Epithelial cell of esophagus (primary cell): ENCODE data around the gene CLDN7.
"Not testable (repeated sequence)": the region's sequence is repeated elsewhere in the genome, so short reads cannot be mapped to it uniquely, and the experiment has no call there.

ENCODE experiments used
- DNase-seq: peaks from one replicate; pipeline ENCODE4 v3.0.0; 2010; ENCODE audit warnings: low read depth
- H3K4me3 ChIP-seq: 2 replicates; pipeline ENCODE4 v1.5.1; 2011; ENCODE audit warnings: mild to moderate bottlenecking, low read length, control low read depth
- CTCF ChIP-seq: IDR thresholded peaks from 2 replicates; pipeline ENCODE4 v1.5.1; 2011; ENCODE audit warnings: low read depth, mild to moderate bottlenecking, low read length, control low read depth, inconsistent platforms; ENCODE audit not compliant: insufficient read depth; ENCODE audit errors: missing control alignments

CLDN7 gene

GRCh38 chr17:7249214-7249613 is 13.1 kb downstream of the CLDN7 start:
- no peak for TF ChIP-seq CTCF
- no peak overlapping the region for H3K4me3 ChIP-seq
- DNase-seq = no peak

GRCh38 chr17:7248796-7249195 is 13.5 kb downstream of the CLDN7 start:
- DNase-seq = no peak
- H3K4me3 ChIP-seq = no peak overlapping the region
- TF ChIP-seq CTCF = no peak

GRCh38 chr17:7246779-7247178 is 15.5 kb downstream of the CLDN7 start:
- H3K4me3 ChIP-seq = no peak overlapping the region
- no peak for DNase-seq
- TF ChIP-seq CTCF = no peak

GRCh38 chr17:7243838-7244237 is 18.4 kb downstream of the CLDN7 start:
- DNase-seq, H3K4me3 ChIP-seq: not testable (repeated sequence)

- DNase-seq = no peak
- H3K4me3 ChIP-seq = peak overlapping the region; percentile 96
- no peak for TF ChIP-seq CTCF
These were observed 18.9 kb downstream of the CLDN7 start for GRCh38 chr17:7243453-7243729.

- no peak for TF ChIP-seq CTCF
- DNase-seq = peak; percentile 95
- H3K4me3 ChIP-seq = peak overlapping the region; percentile 96
These were observed 19.4 kb downstream of the CLDN7 start for GRCh38 chr17:7242717-7243452.

- H3K4me3 ChIP-seq = peak within 1 kb of the TSS; percentile 96
- DNase-seq = peak; percentile 89
These were observed 20.2 kb downstream of the CLDN7 start, which contains the start of gene GABARAP for GRCh38 chr17:7241783-7242716. Gene GABARAP (minus strand): TSS chr17:7242449. CDS start chr17:7242330, 119 bp downstream.

More at GRCh38 chr17:7241783-7242716, 20.2 kb downstream of the CLDN7 start, which contains the start of gene GABARAP:
- TF ChIP-seq CTCF = no peak
